Fibroblast of pulmonary artery (primary cell): ENCODE data around the gene NANOGP8.

ENCODE experiments used
- DNase-seq: peaks from one replicate; pipeline ENCODE4 v3.0.0-alpha.2; 2010; ENCODE audit warnings: low read depth
- H3K4me3 ChIP-seq: replicated peaks from 2 replicates; pipeline ENCODE4 v1.5.1; 2011; ENCODE audit warnings: low read depth, mild to moderate bottlenecking, control low read depth, low read length, moderate library complexity
- TF ChIP-seq, protein P1 (sequence below): IDR thresholded peaks from 2 replicates; pipeline ENCODE4 v1.5.1; 2011; ENCODE audit warnings: mild to moderate bottlenecking, control low read depth, low read length, inconsistent platforms; ENCODE audit errors: missing control alignments

Gene NANOGP8

DNA sequence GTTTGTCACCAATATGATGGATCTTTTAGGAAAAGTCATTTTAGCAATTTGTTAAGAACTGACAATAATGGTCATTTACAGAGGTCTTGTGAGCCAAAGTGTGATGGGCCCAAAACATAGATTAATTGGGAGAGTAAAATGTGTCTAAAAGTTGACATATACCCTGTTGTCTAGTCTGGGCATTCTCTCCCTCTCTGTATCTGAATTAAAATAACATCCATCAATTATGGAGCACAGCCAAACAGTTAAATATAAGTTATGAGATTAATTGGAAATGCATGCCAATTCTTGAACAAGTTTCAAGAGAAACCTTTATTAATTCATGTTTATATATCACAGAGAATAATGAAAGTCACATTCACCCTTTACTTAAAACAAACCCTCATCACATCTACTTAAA lies 13.6 kb upstream of the NANOGP8 start:
- H3K4me3 ChIP-seq: no peak overlapping the region
- TF ChIP-seq, protein P1, sequence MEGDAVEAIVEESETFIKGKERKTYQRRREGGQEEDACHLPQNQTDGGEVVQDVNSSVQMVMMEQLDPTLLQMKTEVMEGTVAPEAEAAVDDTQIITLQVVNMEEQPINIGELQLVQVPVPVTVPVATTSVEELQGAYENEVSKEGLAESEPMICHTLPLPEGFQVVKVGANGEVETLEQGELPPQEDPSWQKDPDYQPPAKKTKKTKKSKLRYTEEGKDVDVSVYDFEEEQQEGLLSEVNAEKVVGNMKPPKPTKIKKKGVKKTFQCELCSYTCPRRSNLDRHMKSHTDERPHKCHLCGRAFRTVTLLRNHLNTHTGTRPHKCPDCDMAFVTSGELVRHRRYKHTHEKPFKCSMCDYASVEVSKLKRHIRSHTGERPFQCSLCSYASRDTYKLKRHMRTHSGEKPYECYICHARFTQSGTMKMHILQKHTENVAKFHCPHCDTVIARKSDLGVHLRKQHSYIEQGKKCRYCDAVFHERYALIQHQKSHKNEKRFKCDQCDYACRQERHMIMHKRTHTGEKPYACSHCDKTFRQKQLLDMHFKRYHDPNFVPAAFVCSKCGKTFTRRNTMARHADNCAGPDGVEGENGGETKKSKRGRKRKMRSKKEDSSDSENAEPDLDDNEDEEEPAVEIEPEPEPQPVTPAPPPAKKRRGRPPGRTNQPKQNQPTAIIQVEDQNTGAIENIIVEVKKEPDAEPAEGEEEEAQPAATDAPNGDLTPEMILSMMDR: no peak
- no peak for DNase-seq

DNA sequence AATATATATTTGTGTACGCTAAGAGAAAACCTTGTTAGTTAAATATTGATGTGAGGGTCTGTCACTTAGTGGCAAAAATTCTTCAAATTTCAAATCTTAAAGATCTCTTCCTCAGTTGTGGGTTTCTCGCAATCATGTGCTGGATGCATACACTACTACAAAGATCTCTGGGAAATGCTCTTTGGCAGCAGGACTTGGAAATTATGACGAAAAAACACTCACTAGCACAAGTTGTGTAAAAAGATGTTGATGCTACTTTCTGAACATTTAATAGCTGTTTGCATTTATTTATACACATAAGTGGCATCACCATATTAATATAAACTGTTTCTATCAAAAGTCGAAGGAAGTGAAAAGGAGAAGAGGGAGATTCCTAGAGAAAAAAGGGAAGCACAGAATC lies 10.8 kb upstream of the NANOGP8 start:
- no peak for DNase-seq
- no peak overlapping the region for H3K4me3 ChIP-seq
- TF ChIP-seq, protein P1: no peak

DNA sequence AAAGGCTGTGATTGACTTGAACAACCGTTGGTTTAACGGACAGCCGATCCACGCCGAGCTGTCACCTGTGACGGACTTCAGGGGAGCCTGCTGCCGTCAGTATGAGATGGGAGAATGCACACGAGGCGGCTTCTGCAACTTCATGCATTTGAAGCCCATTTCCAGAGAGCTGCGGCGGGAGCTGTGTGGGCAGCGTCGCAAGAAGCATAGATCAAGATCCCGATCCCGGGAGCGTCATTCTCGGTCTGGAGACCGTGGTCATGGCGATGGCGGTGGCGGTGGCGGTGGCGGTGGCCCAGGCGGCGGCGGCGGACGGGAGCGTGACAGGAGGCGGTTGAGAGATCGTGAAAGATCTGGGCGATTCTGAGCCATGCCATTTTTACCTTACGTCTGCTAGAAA lies 7.8 kb upstream of the NANOGP8 start:
- no peak overlapping the region for H3K4me3 ChIP-seq
- no peak for DNase-seq
- TF ChIP-seq, protein P1: no peak

DNA sequence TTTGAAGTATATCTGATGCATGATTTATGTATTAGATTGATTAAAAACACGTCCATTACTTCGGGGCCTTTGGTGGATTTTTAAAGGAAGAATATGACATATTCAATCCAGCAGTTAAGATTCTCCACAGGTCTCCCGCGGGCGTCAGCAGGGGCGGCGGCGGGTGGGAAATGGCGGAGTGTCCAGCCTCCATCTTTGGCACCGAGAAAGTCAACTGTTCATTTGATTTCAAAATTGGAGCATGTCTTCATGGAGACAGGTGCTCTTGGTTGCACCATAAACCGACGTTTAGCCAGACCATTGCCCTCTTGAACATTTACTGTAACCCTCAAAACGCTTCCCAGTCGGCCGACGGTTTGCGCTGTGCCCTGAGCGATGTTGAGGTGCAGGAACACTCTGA lies 7.2 kb upstream of the NANOGP8 start:
- no peak for DNase-seq
- no peak overlapping the region for H3K4me3 ChIP-seq
- TF ChIP-seq, protein P1: no peak

DNA sequence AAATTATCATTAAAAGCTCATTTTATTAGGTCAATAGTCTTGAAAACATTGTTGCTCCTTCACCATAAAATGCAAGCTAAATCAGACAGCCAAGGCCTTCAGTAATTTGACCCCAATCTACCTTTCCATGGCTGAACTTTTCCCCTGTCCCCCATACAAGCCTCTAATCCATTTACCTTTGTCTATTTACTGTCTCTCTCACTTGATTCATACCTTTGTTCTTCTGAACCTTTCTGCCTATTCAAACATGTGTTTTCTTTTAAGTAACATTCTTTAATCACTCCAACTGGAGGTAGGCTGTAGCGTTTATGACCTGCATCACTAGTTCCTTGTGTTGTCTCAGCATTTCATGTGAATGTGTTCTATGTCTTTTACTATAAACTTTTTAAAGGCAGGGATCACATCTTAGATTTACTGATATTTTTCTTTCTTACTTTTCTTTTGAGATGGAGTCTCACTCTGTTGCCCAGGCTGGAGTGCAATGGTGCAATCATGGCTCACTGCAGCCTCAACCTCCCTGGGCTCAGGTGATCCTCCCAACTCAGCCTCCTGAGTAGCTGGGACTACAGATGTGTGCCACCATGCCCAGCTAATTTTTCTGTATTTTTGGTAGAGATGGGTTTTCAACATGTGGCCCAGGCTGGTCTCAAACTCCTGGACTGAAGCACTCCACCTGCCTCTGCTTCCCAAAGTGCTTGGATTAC lies 5.2 kb upstream of the NANOGP8 start:
- no peak overlapping the region for H3K4me3 ChIP-seq
- no peak for DNase-seq
- TF ChIP-seq, protein P1: no peak

DNA sequence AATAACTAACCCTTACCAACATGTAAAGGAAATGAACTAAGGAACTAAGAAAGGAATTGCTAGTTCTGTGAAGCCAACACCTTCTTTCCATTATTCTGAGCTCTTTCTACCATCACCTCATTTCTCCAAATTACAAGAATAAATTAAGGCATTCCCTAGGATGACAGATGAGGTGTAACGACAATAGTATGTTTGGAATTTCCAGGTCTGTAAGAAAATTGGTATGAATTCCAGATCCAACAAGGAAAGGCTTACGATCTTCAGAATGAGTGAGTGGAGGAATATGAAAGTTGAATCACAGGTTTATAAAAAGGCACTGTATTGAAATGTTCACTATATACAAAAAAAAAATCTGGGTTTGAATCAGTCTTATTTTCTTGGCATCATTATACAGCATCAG lies 4.5 kb upstream of the NANOGP8 start:
- DNase-seq: no peak
- no peak overlapping the region for H3K4me3 ChIP-seq
- TF ChIP-seq, protein P1: no peak

DNA sequence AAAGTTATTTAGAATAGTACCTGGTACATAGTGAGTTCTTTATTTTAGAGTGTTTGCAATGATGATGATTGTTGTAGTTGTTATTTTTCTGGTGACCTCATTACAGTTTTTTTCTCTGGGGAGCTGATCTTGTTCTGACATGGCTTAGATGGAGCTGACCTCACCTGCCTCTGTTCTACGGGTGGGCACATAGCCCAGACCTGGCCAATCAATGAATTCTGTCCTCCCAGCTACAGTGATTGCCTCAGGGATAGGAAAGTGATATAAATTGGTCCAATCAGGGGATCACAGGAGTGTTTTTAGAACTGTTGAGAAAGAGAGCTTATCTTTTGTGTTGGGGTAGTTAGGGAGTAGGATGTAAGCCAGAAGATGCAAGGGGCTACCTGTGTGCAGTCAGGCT lies 3.2 kb upstream of the NANOGP8 start:
- H3K4me3 ChIP-seq: no peak overlapping the region
- TF ChIP-seq, protein P1: no peak
- DNase-seq: no peak
